Fibroblast of lung (primary cell): ENCODE measurements around the gene FBN1.

Experiments used
- CTCF ChIP-seq, 2 donors: IDR thresholded peaks in 1 of 2; conservative IDR thresholded peaks in 1 of 2; 1 replicate in 1 of 2; 2 replicates in 1 of 2; pipeline ENCODE4 v1.5.1; 2011 to 2012; ENCODE audit warnings: low read length in 2 of 2, control low read depth in 1 of 2, inconsistent platforms in 1 of 2, low read depth in 1 of 2, mild to moderate bottlenecking in 1 of 2
- EZH2 ChIP-seq: IDR thresholded peaks from 2 replicates; pipeline ENCODE4 v1.5.1; 2012; ENCODE audit warnings: low read length, control low read depth, mild to moderate bottlenecking; ENCODE audit errors: missing control alignments

- no peak for TF ChIP-seq CTCF (conservative IDR thresholded peaks at IDR 0.05 in 1 of 2, IDR thresholded peaks at IDR 0.05 in 1 of 2; ENCODE audit: low read depth in 1 of 2, low read length in 2 of 2)
- TF ChIP-seq EZH2: no peak
Observed at GRCh38 chr15:48501208-48501607, 144.3 kb downstream of the FBN1 start.
